Activated CD4-positive, CD25-positive, alpha-beta regulatory T cell treated with anti-CD3 and anti-CD28 coated beads, Interleukin-2, amount 50 U/mL, for 24 hours (primary cell): ENCODE measurements around the gene PRDM2.
A peak's percentile ranks its signal among the peaks of the same experiment; 100 is the strongest.
"Not testable (repeated sequence)": the region's sequence is repeated elsewhere in the genome, so short reads cannot be mapped to it uniquely, and the experiment has no call there.

Experiments
- ATAC-seq, 2 donors: fragments of 150-1000 bp; cut with Tn5 transposase; one replicate each; pipeline ENCODE4 v1.10.0; 2021; ENCODE audit warnings: mild to moderate bottlenecking in 1 of 2, moderate library complexity in 1 of 2

Gene PRDM2

GRCh38 chr1:13699510-13699909 lies 478 bp upstream of the PRDM2 start:
- ATAC-seq, result no peak

GRCh38 chr1:13700521-13701270 lies 708 bp downstream of the PRDM2 start:
- ATAC-seq, result peak; percentile 18 to 33

- no peak for ATAC-seq
These were observed 1.3 kb downstream of the PRDM2 start for GRCh38 chr1:13701271-13701640.

- ATAC-seq, result peak; percentile 93 to 94
These were observed 2.6 kb downstream of the PRDM2 start for GRCh38 chr1:13702425-13703127.

GRCh38 chr1:13703128-13703513 lies 3.1 kb downstream of the PRDM2 start:
- ATAC-seq, result no peak

- no peak for ATAC-seq
These were observed 3.8 kb downstream of the PRDM2 start for GRCh38 chr1:13703558-13704490.

- no peak for ATAC-seq
These were observed 6.1 kb downstream of the PRDM2 start for GRCh38 chr1:13706046-13706445.

GRCh38 chr1:13707164-13707563 lies 7.2 kb downstream of the PRDM2 start:
- ATAC-seq, result no peak

GRCh38 chr1:13708380-13708982 lies 8.5 kb downstream of the PRDM2 start:
- no peak for ATAC-seq

GRCh38 chr1:13710086-13710485 lies 10.1 kb downstream of the PRDM2 start:
- peak; percentile 43 to 44 for ATAC-seq

GRCh38 chr1:13714851-13715250 lies 14.9 kb downstream of the PRDM2 start:
- ATAC-seq, result no peak

- ATAC-seq, result not testable (repeated sequence)
These were observed 15.8 kb downstream of the PRDM2 start for GRCh38 chr1:13715616-13716287.

GRCh38 chr1:13722808-13723360 lies 22.9 kb downstream of the PRDM2 start:
- ATAC-seq, result no peak

GRCh38 chr1:13723810-13724209 lies 23.8 kb downstream of the PRDM2 start:
- ATAC-seq, result no peak

GRCh38 chr1:13725714-13726175 lies 25.8 kb downstream of the PRDM2 start:
- ATAC-seq, result peak; percentile 35 to 36

GRCh38 chr1:13728091-13728715 lies 28.2 kb downstream of the PRDM2 start:
- no peak for ATAC-seq

- no peak for ATAC-seq
These were observed 30.3 kb downstream of the PRDM2 start for GRCh38 chr1:13730291-13730690.

- peak; percentile 96 to 98 for ATAC-seq
These were observed 30.9 kb downstream of the PRDM2 start for GRCh38 chr1:13730751-13731482.

- no peak for ATAC-seq
These were observed 31.9 kb downstream of the PRDM2 start for GRCh38 chr1:13731897-13732296.

- ATAC-seq, result no peak
These were observed 33.1 kb downstream of the PRDM2 start for GRCh38 chr1:13732971-13733667.
